HepG2 (cell line): ENCODE results near the gene SPP1. TPM values are rescaled to one million over a fixed set of nuclear protein-coding genes. Genes with fewer than 3 reads are reported as not detected.

Experiments
- polyA plus RNA-seq, 8 experiments: library from polyadenylated mRNA; depleted of rRNA in 3 of 8; stranded (reverse) in 7 of 8; unstranded in 1 of 8; fragments of >200 nt; fragmentation: Illumina TruSeq in 4 of 8; extraction: Trizol in 4 of 8; gene quantifications; 2 replicates each; pipeline versions ENCODE4 v1.2.1 to v1.2.3, GENCODE V29; 2011 to 2016; ENCODE audit warnings: low read depth in 4 of 8, missing spikeins in 1 of 8, mixed read lengths in 1 of 8; ENCODE audit not compliant: insufficient read depth in 1 of 8
- small RNA-seq, 3 experiments: library from RNA; depleted of rRNA; stranded (forward); fragments of <200 nt; gene quantifications; one replicate each; pipeline ENCODE3, GENCODE V24; 2012; ENCODE audit warnings: low read depth in 2 of 3, low replicate concordance in 1 of 3; ENCODE audit not compliant: insufficient read length in 3 of 3, insufficient read depth in 2 of 3
- total RNA-seq, 5 experiments: library from RNA; depleted of rRNA; stranded (reverse); fragments of >200 nt; fragmentation: Illumina TruSeq; extraction: Trizol; gene quantifications; 2 replicates each; pipeline ENCODE4 v1.2.3, GENCODE V29; 2016; ENCODE audit warnings: low read depth in 1 of 5

The SPP1 gene
- total and polyA plus RNA-seq, 2 of the 13 experiments (the other 11 are each of a cell fraction or from before 2014, with no cell fraction given): 682 to 788 TPM

Small RNA genes within 50 kb of the gene (small RNA-seq; reads per million reads assigned to genes)
- 0 reads per million in 3 experiments for gene RNU1-36P

Other genes with a start within 250 kb of the SPP1 start
- gene IBSP, start 176.2 kb upstream of the SPP1 start, total RNA-seq (2016; rRNA removed; fragmentation: Illumina TruSeq; extraction: Trizol): not detected in 2 replicates
- not detected in 2 replicates for gene IBSP, start 176.2 kb upstream of the SPP1 start, polyA plus RNA-seq (2011; rRNA removed)
- gene MEPE, start 142.7 kb upstream of the SPP1 start, total RNA-seq (2016; rRNA removed; fragmentation: Illumina TruSeq; extraction: Trizol): not detected in 2 replicates
- 0.04 TPM in 1 of 2 replicates, not detected in the other for gene MEPE, start 142.7 kb upstream of the SPP1 start, polyA plus RNA-seq (2011; rRNA removed)
- gene PKD2, start 31.9 kb downstream of the SPP1 start, total RNA-seq (2016; rRNA removed; fragmentation: Illumina TruSeq; extraction: Trizol): 4.6 and 9.1 TPM in 2 replicates
- 5.3 and 5.6 TPM in 2 replicates for gene PKD2, start 31.9 kb downstream of the SPP1 start, polyA plus RNA-seq (2011; rRNA removed)
- 13.2 and 15.7 TPM in 2 replicates for gene ABCG2, start 182.9 kb downstream of the SPP1 start, total RNA-seq (2016; rRNA removed; fragmentation: Illumina TruSeq; extraction: Trizol)
- gene ABCG2, start 182.9 kb downstream of the SPP1 start, polyA plus RNA-seq (2011; rRNA removed): 7.4 and 10.0 TPM in 2 replicates